GM12875 (cell line): ENCODE data around the gene GNPAT.

Experiments used
- H3K4me3 ChIP-seq: one replicate; pipeline ENCODE4 v1.5.1; 2011; ENCODE audit warnings: low read depth, low read length, control low read depth
- TF ChIP-seq, protein P1 (sequence below): IDR thresholded peaks from 2 replicates; pipeline ENCODE4 v1.5.1; 2011; ENCODE audit warnings: low read depth, mild to moderate bottlenecking, control low read depth, inconsistent platforms, low read length, moderate library complexity, borderline replicate concordance; ENCODE audit not compliant: insufficient read depth

Gene GNPAT

GRCh38 chr1:231274119-231274825, 33.3 kb downstream of the GNPAT start:
- TF ChIP-seq, protein P1, sequence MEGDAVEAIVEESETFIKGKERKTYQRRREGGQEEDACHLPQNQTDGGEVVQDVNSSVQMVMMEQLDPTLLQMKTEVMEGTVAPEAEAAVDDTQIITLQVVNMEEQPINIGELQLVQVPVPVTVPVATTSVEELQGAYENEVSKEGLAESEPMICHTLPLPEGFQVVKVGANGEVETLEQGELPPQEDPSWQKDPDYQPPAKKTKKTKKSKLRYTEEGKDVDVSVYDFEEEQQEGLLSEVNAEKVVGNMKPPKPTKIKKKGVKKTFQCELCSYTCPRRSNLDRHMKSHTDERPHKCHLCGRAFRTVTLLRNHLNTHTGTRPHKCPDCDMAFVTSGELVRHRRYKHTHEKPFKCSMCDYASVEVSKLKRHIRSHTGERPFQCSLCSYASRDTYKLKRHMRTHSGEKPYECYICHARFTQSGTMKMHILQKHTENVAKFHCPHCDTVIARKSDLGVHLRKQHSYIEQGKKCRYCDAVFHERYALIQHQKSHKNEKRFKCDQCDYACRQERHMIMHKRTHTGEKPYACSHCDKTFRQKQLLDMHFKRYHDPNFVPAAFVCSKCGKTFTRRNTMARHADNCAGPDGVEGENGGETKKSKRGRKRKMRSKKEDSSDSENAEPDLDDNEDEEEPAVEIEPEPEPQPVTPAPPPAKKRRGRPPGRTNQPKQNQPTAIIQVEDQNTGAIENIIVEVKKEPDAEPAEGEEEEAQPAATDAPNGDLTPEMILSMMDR = no peak
- H3K4me3 ChIP-seq = no peak overlapping the region

DNA sequence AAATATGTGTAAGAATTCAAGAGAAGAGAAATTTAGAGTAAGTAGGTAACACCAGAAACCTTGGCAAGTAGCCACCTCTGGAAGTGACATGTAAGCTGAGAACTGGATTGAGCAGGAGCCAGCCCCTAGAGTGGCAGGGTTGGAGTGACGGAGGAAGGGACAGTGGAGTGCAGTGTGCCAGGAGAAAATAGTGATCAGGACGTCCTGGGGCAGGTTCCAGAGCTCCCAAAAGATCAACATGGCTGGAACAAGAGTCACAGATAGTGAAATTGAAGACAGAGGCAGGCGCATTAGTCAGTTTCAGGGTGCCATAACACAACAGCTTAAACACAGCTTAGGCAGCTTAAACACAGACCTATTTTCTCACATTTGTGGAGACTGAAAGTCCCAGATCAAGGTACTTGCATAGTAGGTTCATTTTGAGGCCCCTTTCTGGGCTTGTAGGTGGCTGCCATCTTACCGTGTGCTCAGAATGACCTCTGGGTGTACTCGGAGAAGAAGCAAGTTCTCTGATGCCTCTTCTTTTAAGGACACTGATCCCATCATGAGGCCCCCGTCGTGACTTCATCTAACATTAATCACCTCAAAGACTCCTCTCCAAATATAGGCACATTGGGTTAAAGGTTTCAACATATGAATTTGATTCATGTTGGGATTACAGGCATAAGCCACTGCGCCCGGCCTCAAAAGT, 37.2 kb downstream of the GNPAT start:
- TF ChIP-seq, protein P1 = no peak
- H3K4me3 ChIP-seq = no peak overlapping the region

GRCh38 chr1:231279081-231279480, 38.1 kb downstream of the GNPAT start:
- TF ChIP-seq, protein P1 = no peak
- H3K4me3 ChIP-seq = no peak overlapping the region

DNA sequence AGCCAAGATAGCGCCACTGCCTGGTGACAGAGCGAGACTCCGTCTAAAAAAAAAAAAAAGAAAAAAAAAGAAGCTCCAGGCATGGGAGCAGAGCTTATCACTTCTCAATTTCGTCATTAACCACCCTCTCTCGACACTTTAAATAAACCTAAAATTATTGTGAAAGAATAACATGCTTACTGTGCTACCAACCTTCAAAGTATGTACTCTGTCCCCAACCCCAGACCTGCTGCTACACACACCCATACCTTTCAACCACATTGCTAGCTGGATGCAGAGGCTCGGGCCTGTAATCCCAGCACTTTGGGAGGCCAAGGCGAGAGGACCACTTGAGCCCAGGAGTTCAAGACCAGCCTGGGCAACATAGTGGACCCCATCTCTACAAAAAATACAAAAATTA, 38.7 kb downstream of the GNPAT start:
- H3K4me3 ChIP-seq = no peak overlapping the region
- TF ChIP-seq, protein P1 = no peak

DNA sequence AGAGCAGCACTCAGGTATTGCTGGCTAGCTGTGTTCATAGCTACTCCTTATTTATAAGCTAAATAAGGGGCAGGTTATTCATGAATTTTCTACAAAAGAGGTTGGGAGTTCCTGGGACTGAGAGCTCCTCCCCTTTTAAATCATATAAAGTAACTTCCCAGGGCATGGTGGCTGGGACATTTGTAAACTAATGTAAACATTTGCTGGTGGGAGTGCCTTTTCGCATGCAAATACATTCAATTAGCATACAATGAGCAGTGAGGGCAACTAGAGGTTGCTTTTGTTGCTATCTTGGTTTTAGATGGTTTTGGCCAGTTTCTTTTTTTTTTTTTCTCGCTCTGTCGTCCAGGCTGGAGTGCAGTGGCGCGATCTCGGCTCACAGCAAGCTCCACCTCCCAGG, 43.4 kb downstream of the GNPAT start:
- TF ChIP-seq, protein P1 = no peak

DNA sequence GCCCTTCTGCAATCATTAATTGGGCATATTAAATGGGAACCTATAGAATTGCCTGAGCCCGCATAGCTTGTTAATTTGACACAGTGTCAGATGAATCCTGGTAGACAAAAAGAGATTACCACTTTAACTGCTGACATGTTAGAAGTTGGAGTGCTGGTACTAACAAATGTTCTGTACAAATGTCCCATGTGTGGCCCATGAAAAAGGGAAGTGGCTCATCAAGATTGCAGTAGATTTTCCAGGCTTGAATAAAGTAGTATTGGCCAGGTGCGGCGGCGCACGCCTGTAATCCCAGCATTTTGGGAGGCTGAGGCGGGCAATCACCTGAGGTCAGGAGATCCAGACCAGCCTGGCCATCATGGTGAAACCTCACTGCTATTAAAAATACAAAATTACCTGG, 45.6 kb downstream of the GNPAT start:
- TF ChIP-seq, protein P1 = no peak
- H3K4me3 ChIP-seq = no peak overlapping the region

More for the DNA sequence above, 43.4 kb downstream of the GNPAT start:
- H3K4me3 ChIP-seq = no peak overlapping the region

- no peak overlapping the region for H3K4me3 ChIP-seq
- TF ChIP-seq, protein P1 = no peak
Observed at GRCh38 chr1:231295938-231296337, 54.9 kb downstream of the GNPAT start.
